Lung (tissue), 12 donors: ENCODE results near the gene C5orf58. TPM values are rescaled to one million over a fixed set of nuclear protein-coding genes. Genes with fewer than 3 reads are reported as not detected.

ENCODE experiments used
- ATAC-seq: fragments of 200-7000 bp; cut with Tn5 transposase; one replicate; pipeline ENCODE4 v1.9.1; 2020; ENCODE audit warnings: moderate number of reproducible peaks; ENCODE audit not compliant: insufficient read depth, low FRiP score
- DNase-seq, 3 donors: peaks; one replicate each; pipeline ENCODE4 v3.0.0-alpha.2; 2013 to 2017
- H3K27ac ChIP-seq, 2 donors: one replicate each; pipeline ENCODE4 v1.5.1; 2013; ENCODE audit warnings: mild to moderate bottlenecking in 2 of 2, moderate library complexity in 2 of 2, control low read depth in 1 of 2, inconsistent platforms in 1 of 2, low read depth in 1 of 2, low read length in 1 of 2
- H3K27me3 ChIP-seq, 3 donors: one replicate each; pipeline ENCODE4 v1.5.1; 2013; ENCODE audit warnings: low read length in 2 of 3; ENCODE audit not compliant: control insufficient read depth in 3 of 3, insufficient read depth in 3 of 3
- H3K36me3 ChIP-seq, 4 donors: one replicate each; pipeline ENCODE4 v1.5.1; 2013; ENCODE audit warnings: low read length in 4 of 4, mild to moderate bottlenecking in 1 of 4, moderate library complexity in 1 of 4; ENCODE audit not compliant: control insufficient read depth in 4 of 4, insufficient read depth in 4 of 4
- H3K4me1 ChIP-seq, 5 donors: one replicate each; pipeline ENCODE4 v1.5.1; 2013; ENCODE audit warnings: low read length in 5 of 5, mild to moderate bottlenecking in 2 of 5, moderate library complexity in 1 of 5; ENCODE audit not compliant: control insufficient read depth in 5 of 5, insufficient read depth in 5 of 5
- H3K4me3 ChIP-seq: one replicate; pipeline ENCODE4 v1.5.1; 2013; ENCODE audit warnings: mild to moderate bottlenecking, control low read depth, moderate library complexity
- H3K9ac ChIP-seq, 2 donors: one replicate each; pipeline ENCODE4 v1.5.1; 2013; ENCODE audit warnings: low read length in 2 of 2, control low read depth in 1 of 2; ENCODE audit not compliant: insufficient read depth in 1 of 2
- H3K9me3 ChIP-seq, 4 donors: one replicate each; pipeline ENCODE4 v1.5.1; 2013; ENCODE audit warnings: low read length in 3 of 4, mild to moderate bottlenecking in 1 of 4, moderate library complexity in 1 of 4; ENCODE audit not compliant: control insufficient read depth in 4 of 4, insufficient read depth in 3 of 4
- WGBS, 2 donors: extraction: QIAGEN DNeasy Blood & Tissue Kit; methylation state at CpG; one replicate each; pipeline ENCODE4 v1.1.7; 2013; 5-methylcytosine and 5-hydroxymethylcytosine counted together
- polyA plus RNA-seq, 2 donors: library from polyadenylated mRNA; stranded (reverse); fragments of 200-250 nt; gene quantifications; one replicate each; pipeline ENCODE4 v1.2.1, GENCODE V29; 2013
- total RNA-seq, 2 donors: library from RNA; depleted of rRNA in 1 of 2; stranded (reverse); fragments of >200 nt in 1 of 2; gene quantifications; one replicate each; pipeline ENCODE4 v1.2.1, GENCODE V29; 2014 to 2021
- TF ChIP-seq, protein P1 (sequence below): IDR thresholded peaks from 2 replicates; pipeline ENCODE4 v1.5.1; 2012; ENCODE audit warnings: mild to moderate bottlenecking; ENCODE audit errors: control extremely low read depth, extremely low read depth
- donor health status: control.
- donor health status: control.
- donor health status: Bipolar disorder and iron deficiency.
- donor health status: healthy.
- donor health status: DM: yes; HTN: yes; CAD: no.

Gene C5orf58
- total and polyA plus RNA-seq, 4 donors: 0.05 TPM; not detected in 3

DNA sequence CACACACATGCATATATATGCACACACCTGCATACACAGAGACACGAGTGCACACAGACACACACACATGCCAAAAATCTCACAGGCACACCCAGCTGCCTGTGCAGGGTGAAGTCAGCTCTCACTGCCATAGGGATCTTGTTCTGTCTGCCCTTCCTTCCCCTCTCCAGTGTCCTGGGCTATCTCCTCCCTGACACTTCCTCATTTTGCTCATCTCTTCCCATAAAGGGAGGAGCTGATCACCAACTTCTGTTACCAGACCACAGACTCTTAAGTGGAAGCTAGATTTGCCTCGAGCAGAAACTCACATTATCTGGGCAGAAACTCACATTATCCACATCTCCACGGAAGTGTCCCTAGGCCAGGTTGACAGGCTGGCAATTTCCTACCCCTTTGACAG lies 36.1 kb downstream of the C5orf58 start:
- Histone ChIP-seq H3K9me3 (no peaks in the 10 kb centered on the region), H3K36me3 (peaks cover 0 to 10% (median 0%) of the 10 kb centered on the region in 4 donors), H3K4me1 (peaks cover 0 to 29% (median 7%) of the 10 kb centered on the region in 5 donors), H3K27me3 (peaks cover 0 to 9% (median 2%) of the 10 kb centered on the region in 3 donors), H3K27ac (peak overlapping the region in 1 of 2 donors; percentile 48), H3K9ac (no peak overlapping the region), H3K4me3 (no peak overlapping the region)
- DNase-seq: no peak
- TF ChIP-seq, protein P1, sequence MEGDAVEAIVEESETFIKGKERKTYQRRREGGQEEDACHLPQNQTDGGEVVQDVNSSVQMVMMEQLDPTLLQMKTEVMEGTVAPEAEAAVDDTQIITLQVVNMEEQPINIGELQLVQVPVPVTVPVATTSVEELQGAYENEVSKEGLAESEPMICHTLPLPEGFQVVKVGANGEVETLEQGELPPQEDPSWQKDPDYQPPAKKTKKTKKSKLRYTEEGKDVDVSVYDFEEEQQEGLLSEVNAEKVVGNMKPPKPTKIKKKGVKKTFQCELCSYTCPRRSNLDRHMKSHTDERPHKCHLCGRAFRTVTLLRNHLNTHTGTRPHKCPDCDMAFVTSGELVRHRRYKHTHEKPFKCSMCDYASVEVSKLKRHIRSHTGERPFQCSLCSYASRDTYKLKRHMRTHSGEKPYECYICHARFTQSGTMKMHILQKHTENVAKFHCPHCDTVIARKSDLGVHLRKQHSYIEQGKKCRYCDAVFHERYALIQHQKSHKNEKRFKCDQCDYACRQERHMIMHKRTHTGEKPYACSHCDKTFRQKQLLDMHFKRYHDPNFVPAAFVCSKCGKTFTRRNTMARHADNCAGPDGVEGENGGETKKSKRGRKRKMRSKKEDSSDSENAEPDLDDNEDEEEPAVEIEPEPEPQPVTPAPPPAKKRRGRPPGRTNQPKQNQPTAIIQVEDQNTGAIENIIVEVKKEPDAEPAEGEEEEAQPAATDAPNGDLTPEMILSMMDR: no peak
- ATAC-seq: peak; percentile 78
- WGBS, 2 donors: 26 to 29% methylated on average over 3 of the region's 3 CpGs

DNA sequence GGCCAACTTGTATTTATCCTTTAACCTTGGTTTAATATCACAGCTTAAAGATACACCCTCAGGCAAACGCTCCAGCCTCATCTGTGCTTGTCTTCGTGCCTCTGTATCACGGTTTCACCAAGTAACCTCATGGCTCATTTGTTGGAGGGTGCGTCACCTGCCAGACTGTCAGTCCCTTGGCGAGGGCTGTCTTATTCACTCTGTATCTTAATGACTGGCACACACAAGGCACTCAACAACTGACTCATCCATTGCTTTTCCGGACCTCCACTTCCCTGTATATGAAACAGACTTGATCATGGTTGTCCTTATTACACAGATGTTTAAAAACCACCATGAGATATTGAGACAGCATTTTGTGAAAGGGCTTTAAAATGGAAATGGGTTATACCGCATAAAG lies 36.8 kb downstream of the C5orf58 start:
- ATAC-seq (peak; percentile 43), DNase-seq (no peak)
- Histone ChIP-seq H3K9ac (no peak overlapping the region), H3K4me1 (peaks cover 0 to 30% (median 6%) of the 10 kb centered on the region in 5 donors), H3K36me3 (peaks cover 0 to 14% (median 0%) of the 10 kb centered on the region in 4 donors), H3K27ac (no peak overlapping the region), H3K27me3 (peaks cover 0 to 9% (median 2%) of the 10 kb centered on the region in 3 donors), H3K9me3 (no peaks in the 10 kb centered on the region), H3K4me3 (no peak overlapping the region)
- 75% methylated on average over 7 of the region's 7 CpGs for WGBS, 2 donors
- TF ChIP-seq, protein P1: no peak

DNA sequence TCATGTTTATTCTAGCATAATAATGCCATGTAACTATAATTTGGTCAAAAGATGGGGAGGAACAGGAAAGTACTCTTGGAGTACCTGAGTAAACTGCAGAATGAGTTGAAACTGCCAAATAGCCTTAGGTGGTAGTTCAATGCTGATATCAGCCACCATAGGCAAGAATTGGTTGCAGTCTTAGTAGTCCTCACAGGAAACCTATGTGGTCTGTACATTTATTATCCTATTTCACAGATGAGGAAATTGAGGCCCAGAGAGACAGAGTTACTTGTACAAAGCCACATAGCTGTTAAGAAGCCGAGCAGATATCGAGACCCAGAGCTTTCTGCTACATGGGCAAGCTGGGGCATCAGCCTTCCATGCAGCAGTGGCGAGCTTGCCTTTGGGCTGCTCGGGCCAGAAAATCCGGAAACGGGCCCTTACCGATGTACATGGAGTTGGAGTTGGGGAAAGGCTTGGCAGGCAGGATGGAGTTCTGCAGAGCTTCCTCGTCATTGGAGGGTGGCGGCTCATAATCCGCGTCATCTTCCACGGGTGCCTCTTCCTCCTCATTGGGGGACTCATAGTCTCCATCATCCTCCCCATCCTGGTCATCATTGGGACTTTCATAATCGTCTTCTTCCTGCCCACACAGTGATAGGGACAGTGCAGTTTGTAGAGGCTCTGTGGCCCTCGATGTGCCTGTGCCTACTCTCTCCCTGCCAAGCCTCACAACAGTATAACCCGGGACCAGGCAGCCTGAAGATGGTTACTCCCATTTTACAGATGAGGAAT lies 37.7 kb downstream of the C5orf58 start:
- peaks cover 0 to 19% (median 0%) of the 10 kb centered on the region in 4 donors for H3K36me3 ChIP-seq
- 79 to 81% methylated on average over 15 of the region's 15 CpGs for WGBS, 2 donors
- TF ChIP-seq, protein P1: no peak
- H3K9me3 ChIP-seq: no peaks in the 10 kb centered on the region
- no peak overlapping the region for H3K4me3 ChIP-seq
- peak overlapping the region in 1 of 2 donors; percentile 33 for H3K27ac ChIP-seq
- peaks cover 0 to 9% (median 2%) of the 10 kb centered on the region in 3 donors for H3K27me3 ChIP-seq
- no peak overlapping the region for H3K9ac ChIP-seq
- ATAC-seq: no peak
- DNase-seq: no peak
- H3K4me1 ChIP-seq: peaks cover 0 to 25% (median 6%) of the 10 kb centered on the region in 5 donors
